OCI-M2 (cell line): ENCODE measurements around the gene IRF2BP2.
"Not testable (repeated sequence)": the region's sequence is repeated elsewhere in the genome, so short reads cannot be mapped to it uniquely, and the experiment has no call there.

Experiments used
- DNase-seq: peaks from one replicate; lab custom pipeline; 2025; ENCODE audit not compliant: unreplicated experiment; lab: John Stamatoyannopoulos, UW

Gene IRF2BP2

DNA sequence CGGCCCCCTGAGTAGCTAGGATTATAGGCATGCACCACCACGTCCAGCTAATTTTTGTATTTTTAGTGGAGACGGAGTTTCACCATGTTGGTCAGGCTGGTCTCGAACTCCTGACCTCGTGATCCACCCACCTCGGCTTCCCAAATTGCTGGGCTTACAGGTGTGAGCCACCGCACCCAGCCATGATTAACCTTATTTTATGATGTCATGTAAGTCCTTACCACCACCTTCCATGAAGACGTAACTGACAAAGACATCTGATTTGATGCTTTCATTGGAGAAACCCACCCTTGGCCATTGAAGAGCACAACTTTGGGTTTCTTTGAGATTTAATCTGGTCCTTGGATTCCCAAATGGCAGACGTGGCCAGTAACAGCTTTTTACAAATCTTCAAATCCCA, 24.9 kb upstream of the IRF2BP2 start:
- not testable (repeated sequence) for DNase-seq

DNA sequence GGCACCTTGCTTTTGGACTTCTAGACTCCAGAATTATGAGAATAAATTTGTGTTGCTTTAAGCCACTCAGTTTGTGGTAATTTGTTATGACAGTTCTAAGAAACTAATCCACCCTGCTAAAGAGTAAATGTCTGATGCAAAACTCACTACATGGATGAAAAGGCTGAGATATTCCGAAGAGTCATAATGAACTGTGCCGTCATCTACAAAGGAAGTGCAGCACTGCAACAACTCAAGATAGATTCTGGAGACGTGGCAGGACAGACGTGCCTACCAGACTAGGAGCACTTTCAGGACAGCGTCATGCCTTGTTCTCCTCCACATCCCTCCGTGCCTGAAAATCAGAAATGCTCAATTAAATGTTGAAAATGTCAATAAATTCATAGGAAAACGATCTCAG, 24.4 kb upstream of the IRF2BP2 start:
- no peak for DNase-seq

DNA sequence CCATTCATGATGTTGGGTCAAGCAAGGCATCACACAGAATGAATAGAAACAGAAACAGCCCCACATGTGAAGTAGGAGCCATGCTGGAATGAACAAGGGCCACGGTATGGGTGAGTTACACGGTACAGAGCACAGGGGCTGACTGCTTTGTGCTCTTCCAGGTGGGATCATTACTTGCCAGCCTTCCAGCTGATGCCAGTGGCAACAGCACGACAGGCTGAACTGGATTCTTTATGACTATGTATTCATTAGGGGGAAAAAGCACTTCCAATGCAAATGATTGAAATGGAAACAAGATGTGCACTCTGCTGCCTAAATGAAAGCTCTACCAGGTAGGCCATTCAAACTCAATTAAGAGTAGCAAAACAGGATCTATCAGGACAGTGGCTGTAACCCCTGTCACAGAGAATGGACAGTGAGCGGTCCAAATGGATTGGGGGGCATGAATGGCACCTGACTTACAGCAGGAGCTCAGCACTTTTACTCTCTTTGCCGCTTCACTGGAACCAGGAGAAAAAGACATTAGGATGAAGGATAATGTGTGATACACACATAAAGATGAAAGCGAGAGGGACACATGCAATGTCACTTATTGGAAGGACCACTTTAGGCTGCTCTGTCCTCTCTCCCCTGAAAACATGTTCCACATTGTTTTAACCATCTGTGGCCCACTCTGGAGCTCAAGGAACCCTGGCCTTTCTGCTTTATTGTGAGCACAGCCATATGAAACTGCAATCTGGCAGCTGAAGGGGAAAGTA, 23.4 kb upstream of the IRF2BP2 start:
- no peak for DNase-seq

DNA sequence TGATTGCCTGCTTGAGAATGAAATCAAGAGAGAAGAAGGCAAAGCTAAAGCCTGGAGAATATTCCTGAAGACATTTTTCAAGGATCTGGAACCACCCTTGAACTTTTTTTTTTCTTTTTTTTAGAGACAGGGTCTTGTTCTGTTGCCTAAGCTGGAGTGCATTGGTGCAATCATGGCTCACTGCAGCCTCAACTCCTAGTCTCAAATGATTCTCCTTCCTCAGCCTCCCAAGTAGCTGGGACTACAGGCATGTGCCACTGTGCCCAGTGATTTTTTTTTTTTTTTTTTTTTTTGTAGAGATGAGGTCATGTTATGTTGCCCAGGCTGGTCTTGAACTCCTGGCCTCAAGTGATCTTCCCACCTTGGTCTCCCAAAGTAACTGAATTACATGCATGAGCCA, 22.2 kb upstream of the IRF2BP2 start:
- no peak for DNase-seq

DNA sequence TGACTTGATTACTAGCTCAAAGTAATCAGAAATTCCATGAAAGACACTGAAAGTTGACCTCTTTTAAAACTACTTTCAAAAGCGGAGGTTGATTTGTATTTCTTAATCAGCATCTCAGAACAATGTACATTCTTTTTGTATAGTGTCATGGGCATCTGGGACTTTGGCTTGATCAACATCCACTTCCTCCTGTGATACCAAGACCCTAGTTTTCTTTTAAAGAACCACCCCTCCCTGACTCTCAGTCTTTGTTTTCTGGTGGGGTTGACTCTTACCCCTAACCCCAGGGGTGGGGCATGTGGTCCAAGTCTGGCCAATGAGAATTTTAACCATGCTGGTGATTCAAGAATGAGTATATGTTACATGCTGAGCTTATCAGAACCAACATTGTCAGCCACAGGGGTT, 21.7 kb upstream of the IRF2BP2 start:
- DNase-seq: no peak

DNA sequence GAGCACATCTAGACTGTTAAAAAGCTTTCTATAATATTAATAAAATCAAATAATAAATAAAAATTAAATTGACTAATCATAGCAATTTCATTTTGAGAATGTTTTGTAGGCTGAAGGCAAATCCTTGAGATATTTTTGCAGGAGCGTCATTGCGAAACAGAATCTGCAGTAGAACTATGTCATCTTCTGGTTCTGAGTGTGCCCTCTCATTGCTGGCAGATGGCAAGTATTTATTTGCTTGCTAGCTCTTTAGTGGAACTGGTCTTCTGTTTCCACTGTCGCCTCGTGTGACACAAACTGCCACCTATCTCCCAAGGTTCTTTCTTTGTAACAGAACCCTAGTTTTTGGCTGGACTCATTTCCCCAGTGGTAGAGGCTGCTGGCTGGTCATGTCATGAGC, 19.0 kb upstream of the IRF2BP2 start:
- no peak for DNase-seq

DNA sequence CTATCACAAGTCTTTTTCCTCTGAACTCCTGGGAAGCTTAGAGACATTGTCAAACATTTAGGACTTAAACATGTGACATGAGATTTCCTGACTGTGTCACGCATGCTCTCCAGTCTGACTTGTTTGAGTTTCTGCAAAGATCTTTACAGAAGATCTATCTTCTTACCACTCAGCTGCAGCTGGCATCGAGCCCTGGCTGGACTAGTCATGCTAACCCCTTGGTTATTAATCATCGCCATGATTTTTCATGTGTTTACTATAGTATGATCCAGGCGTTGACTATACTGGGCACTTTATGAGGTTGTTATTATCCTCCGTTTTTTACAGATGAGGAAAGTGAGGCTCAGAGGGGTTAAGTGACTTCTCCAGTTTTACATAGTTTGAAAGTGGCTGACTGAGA, 18.1 kb upstream of the IRF2BP2 start:
- DNase-seq: no peak

DNA sequence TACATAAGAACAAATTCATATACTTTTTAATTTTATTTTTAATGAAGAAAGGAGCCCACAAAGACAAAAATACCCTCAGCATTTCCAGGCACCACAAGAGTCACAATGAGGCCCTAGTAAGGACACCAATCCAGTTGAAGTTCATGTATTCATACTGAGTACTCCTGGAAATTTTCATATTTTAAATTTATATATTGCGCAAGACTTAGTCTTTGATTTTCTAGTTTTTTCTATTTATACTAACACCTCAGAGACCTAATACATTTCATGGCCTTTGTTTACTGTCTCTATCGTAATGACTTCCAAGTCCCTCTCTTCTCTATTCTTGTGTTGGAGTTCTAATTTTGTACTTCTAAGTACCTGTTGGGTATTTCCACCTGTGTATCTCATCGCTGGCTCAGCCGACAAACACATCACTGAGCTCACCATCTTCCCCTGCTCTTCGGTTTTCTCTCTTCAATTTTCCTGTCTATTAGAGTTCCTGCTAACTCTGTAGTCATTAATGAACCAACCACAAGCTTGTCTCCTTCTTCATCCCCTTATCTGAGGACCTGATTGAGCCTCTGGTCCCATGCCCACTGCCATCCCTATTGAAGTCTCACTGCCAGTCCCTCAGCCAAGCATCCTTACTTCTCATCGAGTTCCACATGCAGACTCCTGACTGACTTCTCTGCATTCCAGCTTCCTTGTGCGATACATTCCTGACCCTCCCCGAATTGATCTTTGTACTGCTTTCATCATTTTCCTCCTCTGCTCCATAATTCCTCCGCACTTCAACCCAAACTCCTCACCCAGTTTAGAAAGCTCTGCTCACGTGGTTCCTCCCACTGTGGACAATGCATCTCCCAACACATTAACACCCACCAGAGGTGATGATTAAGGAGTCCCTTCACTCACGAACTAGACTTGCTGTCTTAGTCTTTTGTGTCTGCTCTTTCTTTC, 17.3 kb upstream of the IRF2BP2 start:
- DNase-seq: no peak

DNA sequence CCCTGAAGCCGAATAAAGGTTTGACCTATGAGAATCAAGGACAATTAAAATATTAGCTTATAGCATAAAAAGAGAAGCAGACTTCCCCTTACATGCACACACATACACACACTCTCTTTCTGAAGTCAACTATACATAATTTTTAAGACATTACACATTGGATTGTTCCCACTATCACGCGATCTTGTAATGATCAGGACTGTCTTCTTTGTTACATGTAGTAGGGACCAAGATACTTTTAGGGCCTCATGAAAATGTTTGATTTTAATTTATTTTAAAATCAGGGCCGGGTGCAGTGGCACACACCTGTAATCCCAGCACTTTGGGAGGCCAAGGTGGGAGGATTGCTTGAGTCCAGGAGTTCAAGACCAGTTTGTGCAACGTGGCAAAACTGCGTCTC, 16.4 kb upstream of the IRF2BP2 start:
- no peak for DNase-seq

DNA sequence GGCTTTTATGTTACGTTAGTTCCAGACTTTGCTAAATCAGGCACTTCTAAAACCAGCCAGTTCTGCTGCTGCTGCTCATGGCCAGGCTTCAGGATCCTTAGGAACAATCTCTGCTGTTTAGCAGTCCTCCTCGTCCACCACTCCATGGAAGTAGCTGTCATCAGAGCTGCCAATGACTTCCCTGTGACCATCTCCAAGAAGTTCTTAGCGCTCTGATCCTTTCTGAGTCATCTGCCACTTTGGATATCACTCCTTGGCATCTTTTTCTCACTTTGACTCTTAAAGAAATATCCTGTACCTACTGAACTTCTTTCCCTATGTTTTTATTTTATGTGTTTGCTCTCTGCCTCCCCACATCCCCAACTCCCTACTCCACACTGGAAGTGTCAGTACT, 14.7 kb upstream of the IRF2BP2 start:
- no peak for DNase-seq

DNA sequence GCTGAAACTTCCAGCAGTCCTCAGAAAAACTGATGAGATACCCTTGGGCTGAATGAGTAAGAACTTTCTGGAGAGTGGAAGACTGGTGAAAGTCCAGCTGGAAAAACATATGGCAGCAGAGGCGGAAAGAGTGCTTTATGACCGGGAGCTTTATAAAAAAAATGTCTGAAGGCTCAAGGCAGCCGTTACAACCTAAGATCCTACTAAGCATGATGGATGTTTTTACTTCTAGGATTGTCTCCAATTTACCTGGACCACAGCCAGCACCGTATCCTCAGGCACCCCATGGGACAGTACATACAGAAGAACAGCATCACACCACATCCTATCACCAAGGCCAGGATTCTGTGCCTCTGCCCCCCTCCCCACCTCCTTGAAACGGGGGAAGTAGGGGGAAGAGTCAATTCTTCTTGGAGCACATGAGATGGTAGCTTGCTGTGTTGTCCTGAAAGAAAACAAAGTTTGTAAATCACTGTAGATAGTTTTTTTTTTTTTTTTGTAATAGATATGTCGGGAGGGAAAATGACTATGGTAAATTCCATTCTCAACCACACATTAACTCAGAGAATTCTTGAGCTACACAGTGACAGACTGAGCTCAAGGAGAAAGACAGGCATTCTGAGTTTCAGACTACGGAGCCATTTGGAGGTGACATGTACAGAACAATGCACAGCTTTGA, 11.8 kb upstream of the IRF2BP2 start:
- DNase-seq: no peak

DNA sequence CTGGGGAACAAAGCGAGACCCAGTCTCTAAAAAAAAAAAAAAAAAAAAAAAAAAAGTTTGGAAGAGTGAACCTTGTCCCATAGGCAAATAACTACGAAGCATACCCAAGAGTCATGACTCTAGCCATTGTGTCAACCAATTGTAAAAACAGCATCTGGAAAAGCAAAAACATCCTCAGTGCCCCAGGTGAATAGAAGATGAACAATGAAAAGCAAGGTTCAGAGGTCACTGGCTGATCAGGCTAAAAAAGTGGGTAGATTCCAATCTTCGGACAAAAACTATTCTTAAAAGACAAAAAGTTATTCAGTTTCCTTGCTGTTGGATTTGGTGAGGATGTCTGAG, 11.1 kb upstream of the IRF2BP2 start:
- DNase-seq: no peak

DNA sequence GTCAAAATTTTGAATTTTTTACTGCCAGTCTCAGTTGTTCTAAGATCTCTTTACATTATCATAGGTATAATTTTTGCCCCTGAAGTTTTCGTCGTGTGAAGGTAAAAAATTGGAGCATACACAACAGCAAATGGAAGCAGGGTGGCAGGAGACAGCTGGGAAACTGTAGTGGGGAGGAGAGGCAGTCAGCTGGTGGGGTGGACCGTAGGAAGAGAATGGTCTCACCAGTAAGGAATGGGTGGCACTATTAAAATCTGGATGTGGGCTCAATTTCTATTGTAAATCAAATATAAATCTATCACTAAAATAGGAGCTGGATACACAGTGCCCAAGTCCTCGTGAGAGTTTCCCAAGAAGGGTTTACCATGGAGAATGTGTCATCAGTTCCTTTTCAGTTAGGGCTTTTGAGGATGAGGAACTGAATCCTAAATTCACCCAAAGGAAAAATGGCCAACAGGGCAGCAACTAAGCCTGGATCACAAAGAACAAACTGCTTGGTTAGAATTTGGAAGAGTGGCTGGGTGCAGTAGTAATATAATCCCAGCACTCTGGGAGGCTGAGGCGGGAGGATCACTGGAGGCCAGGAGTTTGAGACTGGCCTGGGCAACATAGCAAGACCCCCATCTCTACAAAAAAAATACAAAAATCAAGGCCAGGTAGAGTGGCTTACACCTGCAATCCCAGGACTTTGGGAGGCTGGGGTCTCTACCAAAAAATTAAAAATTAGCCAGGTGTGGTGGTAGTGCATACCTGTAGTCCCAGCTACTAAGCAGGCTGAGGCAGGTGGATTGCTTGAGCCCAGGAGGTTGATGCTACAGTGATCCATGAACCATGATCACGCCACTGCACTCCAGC, 10.5 kb upstream of the IRF2BP2 start:
- no peak for DNase-seq

DNA sequence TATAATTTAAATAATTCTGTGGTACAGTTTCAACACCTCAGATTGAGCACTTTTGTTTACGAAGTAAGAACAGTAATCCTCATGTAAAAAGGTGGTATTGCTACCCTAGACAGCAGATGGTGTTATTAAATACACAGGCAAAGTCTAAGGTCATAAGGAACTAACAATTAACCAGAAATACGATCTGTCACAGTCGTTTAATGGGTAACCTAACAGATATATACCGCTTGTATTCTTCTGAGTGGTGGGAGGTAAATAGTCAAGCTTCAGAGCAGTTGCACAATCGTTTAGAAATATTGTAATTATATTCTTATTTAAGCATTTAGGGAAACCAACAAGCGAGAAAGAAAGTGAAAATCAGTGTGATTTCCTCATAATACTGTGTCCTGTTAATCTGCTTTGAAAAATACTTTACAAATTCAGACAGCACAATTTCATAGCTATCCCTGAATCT, 9.8 kb upstream of the IRF2BP2 start:
- DNase-seq: no peak

DNA sequence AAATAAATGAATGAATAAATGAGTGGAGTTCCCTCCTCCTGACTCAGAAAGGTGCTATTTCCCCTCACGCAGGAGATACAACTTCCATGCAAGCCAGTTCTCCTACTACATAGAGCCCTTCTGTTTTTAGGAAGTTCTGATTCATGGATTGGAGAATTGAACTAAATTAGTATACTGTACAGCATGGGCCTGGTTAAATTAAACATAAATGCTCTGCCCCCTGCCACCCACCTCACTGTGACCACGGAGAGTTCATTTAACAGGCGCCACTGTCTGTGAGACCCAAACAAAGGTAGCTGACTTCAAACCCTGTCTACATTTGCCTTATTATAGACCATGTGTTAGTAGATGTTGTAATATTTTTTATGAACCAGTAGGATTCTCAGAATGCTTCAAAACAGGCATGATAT, 9.1 kb upstream of the IRF2BP2 start:
- no peak for DNase-seq

DNA sequence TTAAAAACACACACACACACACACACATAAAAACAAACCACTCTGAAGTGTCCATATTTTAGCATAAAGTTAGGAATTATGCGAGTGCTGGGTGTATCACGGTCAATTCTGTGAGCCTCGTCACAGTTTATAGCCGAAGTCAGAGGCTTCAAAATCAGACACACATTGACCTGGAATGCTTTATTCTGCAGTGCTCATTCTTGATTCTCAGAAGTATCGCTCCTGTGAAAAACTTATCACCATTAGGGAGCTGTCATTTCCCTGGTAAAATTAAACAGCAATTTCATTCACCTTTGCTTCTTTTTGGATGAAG, 8.7 kb upstream of the IRF2BP2 start:
- no peak for DNase-seq

DNA sequence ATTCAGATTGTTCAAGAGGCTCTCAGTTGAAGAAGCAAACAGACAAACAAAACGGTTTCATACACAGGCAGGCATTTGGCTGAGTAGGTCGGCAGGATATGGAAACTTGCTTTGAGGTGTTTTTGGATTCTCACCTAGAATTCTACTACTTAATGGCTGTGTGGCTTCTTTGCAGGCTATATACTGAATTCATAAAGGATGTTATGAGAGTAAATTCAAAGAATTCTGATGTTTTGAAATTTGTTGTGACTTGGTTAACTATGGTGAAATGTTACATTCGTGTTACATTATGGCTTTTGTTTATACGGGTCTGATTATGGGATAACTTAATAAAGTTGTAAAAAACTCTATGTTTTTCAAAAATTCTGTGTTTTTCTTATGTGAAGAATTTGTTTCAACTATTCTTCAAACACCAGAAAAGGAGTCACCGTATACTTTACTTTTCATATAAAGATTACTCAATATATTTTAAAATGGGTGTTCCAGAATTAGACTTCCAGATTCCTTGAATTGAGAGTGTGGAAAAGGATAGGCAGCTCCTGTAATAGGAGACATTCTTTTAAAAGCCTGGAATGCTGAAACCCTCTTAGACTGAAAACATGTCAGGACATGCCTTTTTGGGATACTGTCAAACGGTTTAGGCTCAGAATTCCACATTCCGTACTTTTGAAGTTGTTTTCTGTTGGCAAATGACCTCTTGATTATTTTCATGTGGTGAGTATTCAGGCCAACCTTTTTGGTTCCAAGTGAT, 8.2 kb upstream of the IRF2BP2 start:
- DNase-seq: no peak

DNA sequence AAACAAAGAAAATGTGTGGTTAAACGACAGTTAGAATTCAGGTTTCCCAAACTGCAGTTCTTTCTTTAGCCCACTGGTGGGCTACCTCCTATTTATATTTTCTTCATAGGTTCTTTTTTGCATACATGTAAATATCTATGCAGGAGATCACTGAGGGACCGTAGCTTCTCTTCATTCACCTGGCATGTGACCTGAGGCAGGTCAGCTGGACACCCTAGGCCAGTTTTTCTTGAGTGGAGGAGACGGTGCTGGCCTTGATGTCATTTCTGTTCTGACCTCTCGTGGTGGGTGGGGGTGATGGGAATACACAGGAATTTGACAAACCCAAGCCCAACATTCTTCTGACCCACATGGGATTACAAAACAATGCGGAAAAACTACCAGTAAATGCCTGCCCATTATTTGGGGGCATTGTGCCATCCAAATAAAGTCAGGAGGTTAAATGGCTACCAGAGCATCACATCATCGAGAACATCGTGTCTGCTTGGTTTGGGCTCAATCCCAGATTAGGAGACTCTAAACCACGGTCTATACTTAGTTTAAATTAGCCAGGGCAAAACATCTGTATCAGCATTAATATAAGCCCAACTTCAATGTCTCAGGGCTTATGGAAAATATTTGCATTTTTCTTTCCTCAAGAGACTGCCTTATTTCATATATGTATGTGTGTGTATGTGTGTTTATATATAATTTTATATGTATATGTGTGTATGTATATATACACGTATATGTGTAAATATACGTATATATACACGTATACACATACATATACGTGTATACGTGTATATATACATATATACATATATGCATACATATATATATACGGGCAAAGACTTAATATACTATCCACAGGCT, 7.4 kb upstream of the IRF2BP2 start:
- no peak for DNase-seq

DNA sequence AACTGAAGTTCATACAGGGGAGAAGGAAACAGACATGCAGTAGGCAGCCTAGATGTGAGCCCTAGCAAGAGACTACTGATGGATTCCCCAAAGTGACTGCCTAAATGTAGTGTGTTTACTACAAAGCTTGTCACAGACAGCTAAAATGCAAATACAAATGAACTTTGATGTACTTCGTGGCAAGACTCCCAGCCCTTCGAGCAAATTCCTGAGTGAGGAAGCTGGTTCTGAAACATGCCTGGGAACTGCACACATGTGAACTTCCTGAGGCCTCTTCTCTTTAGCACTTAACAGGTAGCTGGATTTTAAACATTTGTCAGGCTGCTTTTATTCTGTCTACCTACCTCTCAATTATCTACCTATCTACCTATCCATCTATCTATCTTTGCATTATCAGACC, 6.7 kb upstream of the IRF2BP2 start:
- no peak for DNase-seq
